Pulmonary artery endothelial cell (primary cell): ENCODE results near the gene ABLIM3. TPM values are rescaled to one million over a fixed set of nuclear protein-coding genes. Genes with fewer than 3 reads are reported as not detected.

Experiments used
- DNase-seq: peaks from one replicate; pipeline ENCODE4 v3.0.0-alpha.2; 2011; ENCODE audit warnings: low read depth, low spot score
- total RNA-seq: library from RNA; depleted of rRNA; stranded (reverse); fragments of >200 nt; gene quantifications from 2 replicates; pipeline ENCODE4 v1.2.3, GENCODE V29; 2014

Gene ABLIM3
- total RNA-seq, 1 donor from 2014 or later: 18.8 TPM

DNA sequence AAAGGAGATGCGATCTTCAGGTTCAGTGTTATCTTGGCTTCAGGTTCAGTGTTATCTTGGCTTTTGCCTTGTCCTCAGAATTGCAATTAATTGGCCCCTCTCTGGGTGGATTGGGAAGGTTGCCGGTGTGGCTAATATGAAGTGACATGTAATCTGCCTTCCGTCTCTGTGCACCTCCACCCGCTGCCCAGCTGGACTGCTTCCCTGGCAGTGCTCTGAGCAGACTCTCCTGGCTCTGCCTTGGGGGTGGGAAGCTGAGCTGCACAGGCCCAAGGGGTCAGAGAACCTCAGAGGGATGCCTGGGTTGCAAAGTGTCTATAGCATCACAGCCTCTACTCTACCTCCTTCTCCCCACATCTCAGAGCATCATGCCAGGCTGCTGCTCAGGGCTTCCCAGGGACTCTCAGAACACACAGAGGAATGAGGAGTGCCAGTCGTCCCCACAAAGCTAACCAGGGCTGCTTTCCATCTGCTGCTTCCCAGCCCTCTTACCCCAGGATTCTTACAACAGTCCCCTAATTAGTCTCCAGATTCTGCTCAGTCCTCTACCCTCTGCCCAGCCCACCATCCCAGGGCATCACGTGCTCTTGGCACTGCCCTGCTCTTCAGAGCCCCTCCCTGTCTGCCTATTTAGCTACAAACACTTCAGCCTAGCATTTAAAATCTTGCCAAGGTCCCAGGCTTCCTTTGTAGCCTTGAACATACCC, 76.0 kb downstream of the ABLIM3 start:
- DNase-seq: no peak

DNA sequence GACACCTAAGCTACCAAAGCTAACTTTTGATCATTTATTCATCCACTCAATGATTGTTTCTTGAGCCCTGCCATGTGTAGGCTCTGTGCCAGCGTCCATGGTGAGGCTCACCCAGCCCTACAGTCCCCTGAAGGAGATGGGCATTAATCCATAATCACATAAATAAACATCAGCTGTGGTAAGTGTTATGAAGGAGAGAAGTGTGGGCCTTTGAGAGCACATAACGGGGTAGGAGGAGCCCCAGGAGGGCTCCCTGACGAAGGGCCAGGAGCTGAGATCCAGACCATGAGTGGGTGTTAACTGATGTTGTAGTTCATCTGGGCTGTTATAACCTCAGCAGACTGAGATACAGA, 76.5 kb downstream of the ABLIM3 start:
- no peak for DNase-seq

DNA sequence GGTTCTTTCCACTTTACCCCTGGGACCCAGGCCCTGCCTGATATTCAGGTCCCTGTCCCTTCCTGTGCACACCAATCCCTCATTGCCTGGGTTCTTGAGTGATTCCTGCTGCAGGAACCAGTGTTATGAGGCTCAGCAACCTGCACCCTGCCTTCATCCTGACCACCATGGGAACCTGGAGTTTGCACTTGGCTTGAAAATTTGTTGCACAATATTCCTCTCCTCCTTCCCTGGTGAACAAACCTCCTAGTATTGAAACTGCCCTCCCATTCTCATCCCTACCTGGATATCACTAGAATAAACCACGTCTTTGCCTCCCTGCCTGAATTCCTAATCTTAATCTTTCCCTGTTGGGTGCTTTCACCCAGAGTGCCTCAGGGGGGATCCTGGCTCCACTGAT, 78.3 kb downstream of the ABLIM3 start:
- no peak for DNase-seq

DNA sequence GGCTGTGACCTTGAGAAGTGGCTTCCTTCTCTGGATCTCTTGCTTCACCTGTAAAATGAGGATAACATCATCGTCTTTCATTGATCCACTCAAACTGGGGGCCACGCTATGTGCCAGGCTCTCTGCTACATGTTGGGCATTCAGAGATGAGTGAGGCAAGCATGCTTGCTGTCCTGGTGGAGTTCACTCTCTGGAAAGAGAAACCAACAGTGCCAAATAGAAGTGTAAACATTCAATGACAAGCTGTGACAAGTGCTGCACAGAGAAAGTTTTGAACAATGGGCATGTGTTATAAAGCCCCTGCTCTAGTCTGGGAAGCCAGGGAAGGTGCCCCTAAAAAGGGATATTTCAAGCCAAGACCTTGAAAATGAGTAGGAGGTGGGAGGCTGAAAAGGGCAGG, 79.5 kb downstream of the ABLIM3 start:
- no peak for DNase-seq

DNA sequence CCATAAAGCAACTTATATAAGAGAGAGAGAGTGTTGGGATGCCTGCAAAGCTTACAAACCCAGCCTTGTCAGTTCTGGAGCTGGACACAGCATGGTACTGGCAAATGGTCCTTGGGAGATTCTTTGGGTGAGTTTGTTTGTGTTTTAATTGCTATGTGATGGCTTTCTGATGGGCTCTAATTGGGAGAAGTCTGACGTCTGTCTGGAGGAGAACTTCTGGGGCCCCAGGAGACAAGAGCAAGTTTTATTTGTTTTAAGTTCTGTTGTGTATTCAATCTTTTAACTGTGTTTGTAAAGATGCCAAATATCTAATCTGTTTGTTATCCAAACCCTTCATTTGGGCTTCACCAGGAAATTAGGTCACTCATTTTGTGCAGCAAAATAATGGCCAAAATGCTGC, 80.0 kb downstream of the ABLIM3 start:
- no peak for DNase-seq

DNA sequence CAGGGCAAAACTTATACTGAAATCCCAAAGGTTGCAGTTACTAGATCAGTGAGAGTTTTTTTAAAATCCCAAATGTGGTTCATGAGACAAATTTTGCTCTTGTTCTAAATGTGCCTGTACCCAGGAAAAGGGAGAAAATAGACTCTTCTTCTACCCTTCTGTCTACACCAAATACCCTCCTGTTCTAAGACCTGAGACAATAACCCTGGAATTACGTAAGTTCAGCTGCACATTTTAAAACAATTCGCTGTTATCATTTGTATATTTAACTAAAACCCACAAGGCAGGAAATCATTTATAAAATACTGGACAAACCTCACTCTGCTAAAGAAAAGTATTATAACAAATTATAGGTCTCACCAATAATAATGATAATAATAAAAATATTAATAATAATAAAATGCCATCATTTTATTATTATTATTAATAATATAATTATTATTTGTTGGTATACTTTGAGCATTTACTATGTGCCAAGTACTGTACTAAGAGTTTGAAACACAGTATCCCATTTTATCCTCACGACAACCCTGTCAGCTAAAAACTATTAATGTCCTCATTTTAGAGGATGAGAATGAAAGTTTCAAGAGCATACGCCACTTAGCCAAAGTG, 80.5 kb downstream of the ABLIM3 start:
- no peak for DNase-seq

DNA sequence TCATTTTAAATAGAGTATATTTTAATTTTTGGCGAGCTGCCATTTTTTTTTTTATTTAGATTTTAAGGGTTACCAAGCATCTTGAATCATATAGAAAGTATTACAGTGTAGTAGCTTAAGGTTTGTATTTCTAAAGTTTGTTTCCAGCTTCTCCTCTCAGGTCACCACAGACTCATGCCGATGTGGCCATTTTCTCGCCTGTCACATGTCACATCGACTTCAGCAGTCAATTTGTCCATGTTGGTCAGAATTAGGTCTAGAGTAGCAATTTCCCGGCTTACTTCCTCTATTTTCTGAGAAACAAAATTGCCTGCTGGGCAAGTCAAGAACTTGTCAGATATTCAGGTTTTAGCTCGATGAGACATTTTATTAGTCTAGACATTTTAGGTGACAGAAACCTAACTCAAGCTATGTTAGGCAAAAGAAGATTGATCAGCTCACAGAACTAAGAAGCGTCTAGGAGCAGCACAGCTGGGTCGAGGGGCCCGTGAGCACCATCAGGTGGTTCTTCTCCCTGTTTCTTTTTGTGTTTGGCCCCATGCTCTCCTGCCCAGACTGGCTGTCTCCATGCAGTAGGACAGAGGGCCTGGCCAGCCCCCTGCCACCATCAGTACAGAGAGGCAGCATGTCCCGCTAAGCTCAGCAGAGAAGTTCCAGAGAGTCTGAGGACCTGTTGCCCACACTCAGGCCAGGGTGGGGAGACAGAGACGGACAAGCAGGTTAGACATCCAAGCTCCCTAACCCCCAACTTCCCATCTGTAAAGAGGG, 82.0 kb downstream of the ABLIM3 start:
- DNase-seq: no peak

DNA sequence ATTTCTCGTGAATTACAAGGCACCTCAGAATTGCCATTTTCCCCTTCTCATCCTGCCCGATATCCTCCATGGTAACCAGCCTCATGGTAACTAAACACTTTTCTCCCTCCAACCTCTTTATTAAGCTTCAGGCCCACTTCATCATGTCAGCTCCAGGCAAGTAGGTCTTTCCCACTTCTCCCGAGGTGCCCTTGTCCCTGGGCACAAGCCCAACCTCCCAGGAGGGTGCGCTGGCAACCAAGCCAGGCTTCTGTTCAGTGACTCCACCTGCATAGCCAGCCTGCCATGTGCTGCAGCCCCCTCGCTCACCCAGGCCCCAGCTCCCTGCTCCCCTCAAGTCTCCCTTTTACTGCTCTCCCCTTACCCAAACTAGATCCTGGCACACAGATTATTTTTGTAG, 83.0 kb downstream of the ABLIM3 start:
- no peak for DNase-seq

DNA sequence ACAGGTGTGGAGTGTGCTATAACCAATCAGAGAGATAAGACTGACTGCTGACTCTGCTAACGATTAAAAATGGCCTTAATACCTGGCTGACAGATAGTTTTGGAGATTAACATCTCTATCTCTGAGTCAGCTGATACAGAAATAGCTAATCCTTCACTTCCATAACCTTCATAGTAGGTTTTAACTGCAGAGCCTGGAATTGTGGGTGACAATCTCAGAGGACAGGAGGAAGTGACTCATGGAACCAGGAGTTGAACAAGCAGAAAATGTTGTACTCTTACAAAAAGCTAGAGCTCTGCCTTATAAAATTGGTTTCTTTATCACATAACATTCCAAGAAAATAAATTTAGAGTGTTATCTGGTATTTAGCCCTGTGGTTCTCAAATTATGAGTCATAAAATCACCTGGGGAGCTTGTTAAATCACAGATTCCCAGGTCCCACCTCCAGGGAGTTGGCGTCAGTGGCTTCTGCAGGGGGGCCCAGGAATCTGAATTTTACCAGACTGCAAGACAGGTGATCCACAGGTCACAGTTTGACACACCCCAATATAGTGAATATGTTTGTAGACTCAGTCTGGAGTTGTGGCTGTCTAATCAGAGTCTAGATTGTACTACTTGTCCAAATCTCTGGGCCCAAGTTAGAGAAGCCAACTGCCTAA, 86.0 kb downstream of the ABLIM3 start:
- DNase-seq: peak; percentile 36

DNA sequence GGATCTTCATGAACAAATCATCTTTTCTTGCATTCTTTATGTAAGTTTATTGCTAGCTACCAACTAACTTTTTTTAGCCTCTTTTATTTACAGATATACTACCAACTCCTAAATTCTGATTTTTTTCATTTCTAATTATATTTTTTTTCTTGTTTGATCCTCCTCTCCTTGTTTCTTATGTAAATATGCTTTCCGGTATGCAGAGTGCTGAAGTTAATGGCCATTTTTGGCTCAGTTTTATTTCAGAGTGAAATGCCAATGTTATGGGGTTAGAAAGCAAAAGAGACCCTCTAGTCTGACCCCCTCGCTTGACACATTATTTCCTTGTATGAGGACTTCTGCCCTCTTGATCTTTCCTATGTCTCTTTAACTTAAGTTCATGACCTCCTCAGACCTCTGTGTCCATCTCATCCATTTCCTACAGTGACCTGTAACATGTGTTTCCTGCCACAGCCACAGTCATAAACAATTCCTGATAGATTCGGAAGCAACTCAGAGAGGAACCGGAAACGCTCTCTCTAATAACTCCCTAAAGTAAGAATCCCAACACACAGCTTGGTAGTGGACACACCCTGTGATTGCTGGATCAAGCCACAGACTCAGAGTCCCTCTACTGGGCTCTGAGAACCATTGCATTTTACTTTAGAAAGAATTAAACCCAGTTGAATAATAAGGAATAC, 87.5 kb downstream of the ABLIM3 start:
- peak; percentile 90 for DNase-seq

DNA sequence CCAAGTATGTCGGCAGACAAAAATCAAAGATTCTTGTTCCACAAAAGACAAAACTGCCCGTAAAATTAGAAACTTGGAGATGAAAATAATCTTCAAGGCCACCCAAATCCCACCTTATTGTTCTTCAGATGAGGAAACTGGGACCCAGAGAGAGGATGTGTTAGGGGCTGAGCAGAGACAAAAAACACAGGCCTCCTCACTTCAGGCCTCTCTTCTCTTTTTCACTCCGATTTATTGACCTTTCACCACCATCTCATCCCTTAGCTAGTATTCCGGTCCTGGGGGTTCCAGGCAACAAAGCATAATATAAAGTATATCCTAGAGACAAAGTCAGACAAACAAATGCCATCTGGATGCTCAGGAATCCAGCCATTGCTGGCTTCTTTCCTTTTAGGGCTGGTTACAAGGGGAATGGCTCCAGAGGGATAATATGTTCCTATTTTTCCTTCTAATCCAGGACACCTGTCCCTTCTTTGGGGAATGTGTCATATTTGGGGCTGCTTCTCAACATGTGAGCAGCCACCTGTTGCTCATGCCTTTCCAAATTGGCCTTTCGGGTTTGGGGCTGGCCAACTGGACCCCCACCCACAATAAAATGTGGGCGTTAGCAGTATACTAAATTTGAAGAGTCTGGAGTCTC, 88.1 kb downstream of the ABLIM3 start:
- DNase-seq: no peak

DNA sequence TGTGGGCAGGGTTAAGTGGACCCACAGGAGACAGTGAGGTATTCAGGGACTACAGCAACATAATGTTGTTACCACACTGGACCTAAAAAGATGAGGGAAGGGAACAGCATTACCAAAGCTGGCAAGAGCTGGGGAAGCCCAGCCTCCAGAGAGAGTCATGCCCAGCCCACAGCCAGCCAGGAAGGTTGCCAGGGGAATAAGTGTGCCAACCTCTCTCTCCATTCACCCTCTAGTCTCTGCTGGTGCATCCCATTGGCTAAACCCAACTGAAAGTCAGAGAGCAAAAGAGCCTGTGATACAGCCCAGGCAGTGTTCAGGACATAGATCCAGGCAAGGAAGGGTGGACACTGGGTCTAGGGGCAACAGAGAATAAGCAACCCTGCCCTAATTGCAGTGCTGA, 94.5 kb downstream of the ABLIM3 start:
- no peak for DNase-seq

DNA sequence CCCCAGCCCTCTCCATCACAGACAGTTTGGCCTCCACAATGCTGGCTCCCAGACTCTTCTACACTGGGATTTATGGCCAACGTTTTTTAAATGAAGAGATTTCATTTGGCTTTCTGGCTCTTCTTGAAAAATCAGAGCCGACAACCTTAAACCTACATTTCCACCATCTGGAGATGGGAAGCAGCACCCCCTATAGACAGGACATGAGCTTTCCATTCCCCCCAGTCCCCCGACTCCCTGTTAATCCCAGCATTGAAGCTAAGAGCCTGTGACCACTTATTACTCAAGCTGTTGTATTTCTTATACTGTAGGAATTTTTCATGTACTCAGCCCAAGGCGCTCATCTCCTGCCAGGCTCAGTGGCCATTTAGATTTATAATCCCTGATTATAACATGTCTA, 96.4 kb downstream of the ABLIM3 start:
- DNase-seq: no peak

DNA sequence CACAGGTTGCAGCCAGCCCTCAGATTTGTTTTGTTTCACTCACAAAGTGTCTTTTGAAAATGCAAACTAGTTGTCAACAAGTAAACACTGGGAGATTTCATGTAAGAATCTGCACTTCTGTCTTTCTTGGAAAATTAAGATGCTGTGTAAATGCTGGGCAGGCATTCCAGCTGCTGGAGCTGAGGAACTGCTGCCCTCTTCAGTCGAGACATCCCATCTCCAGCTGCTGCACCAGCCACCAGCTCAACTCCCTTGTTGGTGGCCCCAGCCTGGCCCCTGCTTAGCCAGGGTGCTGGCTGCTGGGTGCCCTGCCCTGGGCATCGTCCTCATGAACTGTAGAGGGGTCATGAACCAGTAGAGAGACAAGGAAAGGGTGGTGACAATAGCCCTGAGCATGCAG, 97.2 kb downstream of the ABLIM3 start:
- no peak for DNase-seq

DNA sequence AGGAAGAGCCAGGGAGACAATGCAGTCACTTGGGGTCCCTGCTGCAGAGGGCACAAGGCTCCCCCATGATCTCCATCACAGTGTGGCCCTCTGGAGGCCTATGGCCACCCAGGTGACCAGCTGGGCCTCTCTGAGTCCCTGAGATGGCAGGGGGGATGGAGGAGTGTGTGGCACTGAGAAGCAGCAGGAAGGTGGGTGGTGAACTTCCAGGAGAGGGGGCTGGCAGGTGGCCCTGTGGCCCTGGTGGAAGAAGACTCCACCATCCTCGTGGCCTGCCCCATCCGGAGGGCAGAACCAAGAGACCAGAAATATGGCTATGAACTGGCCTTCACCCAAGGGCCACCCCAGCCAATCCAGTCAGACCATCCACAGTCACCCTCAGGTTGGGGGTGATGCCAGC, 98.6 kb downstream of the ABLIM3 start:
- DNase-seq: no peak

DNA sequence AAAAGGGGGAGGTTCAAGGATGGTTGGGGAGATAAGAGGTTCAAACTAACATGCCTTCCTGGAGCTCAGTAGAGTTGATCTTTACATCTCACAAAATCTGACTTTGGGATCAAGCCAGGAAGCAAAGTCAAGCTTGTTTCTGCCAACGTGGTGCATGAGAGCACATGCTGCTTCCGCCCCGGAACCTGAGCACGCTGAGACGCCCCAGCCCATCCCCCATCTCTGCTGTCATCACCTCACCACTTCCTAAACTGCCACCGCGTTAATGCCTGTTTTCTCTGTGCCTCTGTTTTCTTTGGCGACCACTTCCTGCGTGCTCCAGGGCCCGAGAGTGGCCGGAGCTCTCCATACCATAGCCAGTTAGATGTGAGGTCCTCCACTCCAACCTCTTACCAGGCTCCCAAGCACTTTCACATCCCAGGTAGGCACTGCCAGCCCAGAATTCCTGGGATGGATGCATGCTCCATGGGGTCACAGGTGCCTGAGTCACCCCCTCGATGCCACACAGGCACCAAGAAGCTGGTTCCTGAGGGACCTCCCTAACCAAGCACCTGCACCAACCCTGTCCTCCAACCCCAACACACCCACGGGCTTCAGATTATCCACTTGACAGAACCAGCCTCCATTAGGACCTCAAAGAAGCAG, 99.2 kb downstream of the ABLIM3 start:
- no peak for DNase-seq

DNA sequence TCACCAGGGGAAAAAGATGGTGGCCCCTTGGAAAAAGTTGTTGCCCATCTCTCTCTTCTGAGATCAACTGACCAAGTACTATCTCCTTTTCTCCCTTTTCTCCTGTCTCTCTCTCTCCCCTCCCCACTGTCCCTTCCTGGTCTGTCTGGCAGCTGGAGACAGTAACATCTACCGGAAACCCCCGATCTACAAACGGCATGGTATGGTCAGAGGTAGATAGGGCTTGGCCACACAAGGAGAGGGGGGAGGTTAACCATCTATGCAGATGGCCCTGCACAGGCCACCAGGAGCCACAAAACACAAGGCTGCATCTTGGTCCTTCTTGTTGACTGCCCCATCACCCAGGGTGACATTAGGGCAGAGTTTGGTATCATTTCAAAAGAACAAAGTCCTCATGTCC, 101.0 kb downstream of the ABLIM3 start:
- DNase-seq: no peak

DNA sequence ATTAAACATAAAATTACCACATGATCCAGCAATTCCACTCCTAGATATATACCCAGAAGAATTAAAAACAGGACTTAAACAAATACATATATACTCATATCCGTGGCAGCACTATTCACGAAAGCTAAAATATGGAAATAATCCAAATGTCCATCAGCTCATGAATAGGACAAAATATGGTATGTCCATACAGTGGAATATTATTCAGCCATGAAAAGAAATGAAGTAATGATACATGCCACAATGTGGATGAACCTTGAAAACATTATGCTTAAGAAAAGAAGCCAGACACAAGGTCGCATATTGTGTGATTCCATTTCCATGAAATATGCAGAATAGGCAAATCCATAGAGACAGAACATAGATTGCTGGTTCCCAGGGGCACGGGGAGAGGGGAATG, 105.6 kb downstream of the ABLIM3 start:
- no peak for DNase-seq

DNA sequence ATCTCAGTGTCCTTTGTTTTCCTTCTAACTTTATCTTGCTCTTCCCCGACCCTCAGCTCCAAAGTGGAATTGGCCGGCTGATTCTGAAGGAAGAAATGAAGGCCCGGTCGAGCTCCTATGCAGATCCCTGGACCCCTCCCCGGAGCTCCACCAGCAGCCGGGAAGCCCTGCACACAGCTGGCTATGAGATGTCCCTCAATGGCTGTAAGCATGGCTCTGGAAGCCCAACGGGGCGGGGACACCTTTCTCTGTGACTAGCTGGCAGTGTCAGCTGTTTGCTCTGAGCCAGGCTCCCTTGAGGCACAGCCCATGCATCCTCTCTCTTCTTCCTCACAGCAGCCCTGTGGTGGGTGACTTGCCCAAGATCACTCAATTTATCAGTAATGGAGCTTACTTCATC, 106.4 kb downstream of the ABLIM3 start:
- DNase-seq: no peak

DNA sequence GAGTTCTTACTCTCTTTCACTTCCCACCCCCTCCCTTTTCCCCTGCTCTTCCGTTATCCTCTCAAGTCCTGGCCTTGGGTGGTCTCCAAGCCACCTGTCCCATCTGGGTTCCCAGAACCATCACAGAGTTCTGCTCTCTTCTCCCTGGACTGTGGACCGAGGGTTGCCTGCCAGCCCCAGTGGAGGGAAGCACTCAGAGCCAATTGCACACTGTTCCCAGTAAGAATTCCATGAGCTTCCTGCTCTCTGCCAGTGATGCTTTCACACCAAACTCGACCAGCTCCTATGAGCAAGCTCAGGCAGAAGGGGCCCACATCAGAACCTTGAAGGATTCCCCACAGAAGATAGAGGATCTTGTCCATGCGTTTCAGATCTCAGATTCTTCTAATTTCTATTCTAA, 110.3 kb downstream of the ABLIM3 start:
- no peak for DNase-seq

DNA sequence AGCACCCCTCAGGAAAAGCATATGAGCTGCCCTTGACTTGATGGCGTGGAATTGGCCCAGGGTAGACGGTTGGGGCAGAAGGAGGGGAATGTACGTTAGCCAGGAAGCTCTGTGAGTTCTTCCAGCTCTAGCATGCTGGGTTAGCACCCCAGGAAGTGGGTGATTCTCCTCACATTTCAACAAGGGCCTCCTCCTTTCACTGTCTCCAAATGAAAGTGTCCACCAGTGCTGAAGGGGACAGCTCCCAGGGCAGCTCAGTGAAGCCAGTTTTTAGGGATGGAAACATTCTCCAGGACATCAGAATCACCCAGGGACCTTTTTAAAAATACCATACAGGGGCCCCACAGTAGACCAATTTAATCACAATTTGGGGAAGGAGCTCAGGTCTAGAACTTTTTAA, 113.2 kb downstream of the ABLIM3 start:
- no peak for DNase-seq
